SJSA1 (cell line): ENCODE data around the gene KRT84. TPM values are rescaled to one million over a fixed set of nuclear protein-coding genes. Genes with fewer than 3 reads are reported as not detected.

Experiments
- DNase-seq, 2 experiments: peaks; one replicate each; pipeline ENCODE4 v3.0.0-alpha.2; 2015 to 2020; ENCODE audit warnings: low spot score in 2 of 2, low read depth in 1 of 2
- H3K27ac ChIP-seq: fragments of 250-450 bp; sonication (Bioruptor Pico); 2 replicates; pipeline ENCODE4 v1.5.1; 2020; ENCODE audit warnings: mild to moderate bottlenecking, moderate library complexity
- H3K27me3 ChIP-seq: fragments of 250-450 bp; sonication (Bioruptor Pico); replicated peaks from 2 replicates; pipeline ENCODE4 v1.5.1; 2020; ENCODE audit warnings: mild to moderate bottlenecking, moderate library complexity
- H3K36me3 ChIP-seq: fragments of 250-450 bp; sonication (Bioruptor Pico); 2 replicates; pipeline ENCODE4 v1.5.1; 2020; ENCODE audit warnings: mild to moderate bottlenecking
- H3K4me1 ChIP-seq: fragments of 250-450 bp; sonication (Bioruptor Pico); replicated peaks from 2 replicates; pipeline ENCODE4 v1.6.1; 2021; ENCODE audit warnings: mild to moderate bottlenecking
- H3K4me3 ChIP-seq: fragments of 250-450 bp; sonication (Bioruptor Pico); 2 replicates; pipeline ENCODE4 v1.5.1; 2020; ENCODE audit warnings: mild to moderate bottlenecking
- H3K9me3 ChIP-seq: fragments of 250-450 bp; sonication (Bioruptor Pico); replicated peaks from 2 replicates; pipeline ENCODE4 v1.5.1; 2020; ENCODE audit warnings: mild to moderate bottlenecking
- total RNA-seq: library from RNA; depleted of rRNA; stranded (reverse); fragments of >200 nt; shearing (Covaris generic); gene quantifications from 2 replicates; pipeline ENCODE4 v1.2.3, GENCODE V29; 2014

Gene KRT84
- total RNA-seq, 1 experiment from 2014 or later: not detected

DNA sequence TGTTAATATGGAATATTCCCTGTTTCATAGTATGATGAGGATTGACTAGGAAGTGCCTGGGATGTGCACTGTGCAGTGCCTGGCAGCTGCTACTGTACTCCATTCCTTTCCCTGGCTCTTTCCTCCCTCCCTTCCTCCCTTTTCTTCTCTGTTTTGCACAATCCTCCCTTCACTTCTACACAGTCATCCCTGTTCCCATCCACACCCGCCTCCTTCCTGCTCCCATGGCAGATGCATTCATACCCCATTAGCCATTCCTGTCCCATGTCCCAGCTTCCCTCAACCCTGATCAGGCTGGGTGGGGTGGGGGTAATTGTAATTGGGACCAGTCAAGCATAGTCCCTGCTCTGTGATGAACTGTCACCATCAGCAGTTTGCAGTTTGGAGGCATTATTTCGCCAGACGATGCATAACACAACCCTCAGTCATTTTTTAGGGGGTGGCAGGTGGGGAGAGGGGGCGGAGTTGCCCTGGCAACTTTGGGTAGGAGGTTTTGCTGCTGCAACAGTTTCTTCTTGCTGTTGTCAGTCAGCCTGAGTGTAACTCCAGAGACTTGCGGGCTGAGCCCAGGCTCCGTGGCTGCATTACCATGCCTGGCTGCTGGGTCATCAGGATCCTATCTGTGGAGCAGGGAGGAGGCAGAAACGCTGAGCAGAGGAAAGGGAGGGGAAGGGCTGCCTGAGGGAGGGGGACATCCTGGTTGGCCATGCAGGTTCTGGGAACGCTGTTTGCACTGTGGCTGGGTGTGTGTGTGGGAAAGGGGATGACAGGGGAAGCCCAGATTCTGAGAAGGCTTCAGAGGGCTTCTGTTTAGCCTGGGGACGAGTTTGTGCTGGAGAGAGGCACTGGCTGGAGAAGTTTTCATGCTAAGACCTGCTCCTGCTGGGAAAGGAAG is 4.1 kb upstream of the KRT84 start:
- Histone ChIP-seq H3K27me3 (peaks cover 29% of the 10 kb centered on the region; the same call in 1 of the 2 replicates), H3K4me1 (no peaks in the 10 kb centered on the region), H3K27ac (no peak overlapping the region), H3K36me3 (no peaks in the 10 kb centered on the region), H3K4me3 (no peak overlapping the region), H3K9me3 (no peaks in the 10 kb centered on the region)
- no peak for DNase-seq

GRCh38 chr12:52387859-52388258 is 2.4 kb upstream of the KRT84 start:
- Histone ChIP-seq H3K27ac (no peak overlapping the region), H3K36me3 (no peaks in the 10 kb centered on the region), H3K9me3 (no peaks in the 10 kb centered on the region), H3K27me3 (peaks cover 38% of the 10 kb centered on the region), H3K4me1 (no peaks in the 10 kb centered on the region), H3K4me3 (no peak overlapping the region)
- no peak for DNase-seq

DNA sequence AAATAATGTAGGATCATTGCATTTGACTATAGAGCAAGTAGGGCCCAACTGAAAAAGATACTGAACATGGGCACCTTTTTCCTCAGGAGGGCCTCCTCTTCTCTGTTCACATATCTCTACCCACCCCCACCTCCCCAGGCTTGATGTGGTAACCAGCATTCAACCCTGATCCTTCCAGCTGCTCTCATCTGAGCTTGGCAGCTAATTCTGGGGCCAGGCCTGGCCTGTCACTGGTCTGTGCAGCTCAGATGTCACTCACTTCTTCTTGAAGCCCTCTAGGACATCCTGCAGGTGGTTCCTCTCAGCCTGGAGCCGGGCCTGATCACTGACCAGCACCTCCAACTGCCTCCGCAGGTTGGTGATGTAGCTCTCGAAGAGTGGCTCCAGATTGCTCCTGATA is 2.1 kb downstream of the KRT84 start:
- no peak overlapping the region for H3K27ac ChIP-seq
- no peaks in the 10 kb centered on the region for H3K4me1 ChIP-seq
- peaks cover 42% of the 10 kb centered on the region for H3K27me3 ChIP-seq
- DNase-seq: no peak
- no peaks in the 10 kb centered on the region for H3K36me3 ChIP-seq
- H3K9me3 ChIP-seq: no peaks in the 10 kb centered on the region
- no peak overlapping the region for H3K4me3 ChIP-seq

DNA sequence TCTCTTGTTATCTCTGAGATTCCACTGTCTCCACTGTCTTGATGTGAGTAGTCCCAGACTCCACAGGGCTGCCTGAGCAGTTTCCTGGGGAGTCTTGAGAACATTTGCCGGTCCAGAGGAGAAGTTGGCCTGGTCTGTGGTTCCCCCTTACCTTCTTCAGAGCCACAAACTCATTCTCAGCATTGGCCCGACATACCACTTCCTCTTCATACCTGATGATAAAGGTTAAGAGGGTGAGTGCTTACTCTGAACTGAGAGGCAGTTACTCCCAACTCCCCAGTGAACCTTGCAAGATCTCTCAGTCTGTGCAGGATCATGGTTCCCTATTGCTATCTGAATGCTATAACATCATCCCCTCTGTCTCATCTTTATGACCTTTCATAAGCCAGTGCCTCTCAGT is 2.6 kb downstream of the KRT84 start:
- Histone ChIP-seq H3K4me3 (no peak overlapping the region), H3K27me3 (peaks cover 39% of the 10 kb centered on the region), H3K4me1 (no peaks in the 10 kb centered on the region), H3K9me3 (no peaks in the 10 kb centered on the region), H3K27ac (no peak overlapping the region), H3K36me3 (no peaks in the 10 kb centered on the region)
- no peak for DNase-seq

GRCh38 chr12:52381206-52381605 is 4.2 kb downstream of the KRT84 start:
- Histone ChIP-seq H3K27me3 (peaks cover 25% of the 10 kb centered on the region), H3K27ac (no peak overlapping the region), H3K4me3 (no peak overlapping the region), H3K4me1 (no peaks in the 10 kb centered on the region), H3K9me3 (no peaks in the 10 kb centered on the region), H3K36me3 (no peaks in the 10 kb centered on the region)
- no peak for DNase-seq

DNA sequence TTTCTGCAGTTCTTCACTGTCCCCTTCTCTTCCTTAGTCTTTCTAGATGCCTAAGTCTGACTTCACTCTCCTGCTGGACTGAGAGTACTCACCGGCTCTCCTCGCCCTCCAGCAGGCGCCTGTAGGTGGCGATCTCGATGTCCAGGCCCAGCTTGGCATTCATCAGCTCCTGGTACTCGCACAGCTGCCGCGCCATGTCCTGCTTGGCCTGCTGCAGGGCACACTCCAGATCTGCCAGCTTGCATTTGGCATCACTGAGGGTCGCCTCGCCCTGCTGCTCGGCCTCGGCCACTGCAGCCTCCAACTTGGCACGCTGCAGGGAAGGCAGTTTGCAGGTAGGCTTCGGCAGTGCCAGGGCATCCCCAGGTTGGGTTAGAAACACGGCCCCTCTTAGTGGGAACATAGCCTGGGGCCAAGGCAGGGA is 5.2 kb downstream of the KRT84 start:
- Histone ChIP-seq H3K9me3 (no peaks in the 10 kb centered on the region), H3K36me3 (no peaks in the 10 kb centered on the region), H3K27ac (no peak overlapping the region), H3K4me3 (no peak overlapping the region), H3K27me3 (peaks cover 25% of the 10 kb centered on the region), H3K4me1 (no peaks in the 10 kb centered on the region)
- no peak for DNase-seq

GRCh38 chr12:52379536-52379935 is 5.9 kb downstream of the KRT84 start:
- peaks cover 25% of the 10 kb centered on the region for H3K27me3 ChIP-seq
- H3K9me3 ChIP-seq: no peaks in the 10 kb centered on the region
- no peaks in the 10 kb centered on the region for H3K4me1 ChIP-seq
- no peaks in the 10 kb centered on the region for H3K36me3 ChIP-seq
- no peak for DNase-seq
- no peak overlapping the region for H3K4me3 ChIP-seq
- H3K27ac ChIP-seq: no peak overlapping the region

- Histone ChIP-seq H3K27ac (no peak overlapping the region), H3K4me1 (no peaks in the 10 kb centered on the region), H3K9me3 (no peaks in the 10 kb centered on the region), H3K4me3 (no peak overlapping the region), H3K27me3 (peaks cover 17% of the 10 kb centered on the region), H3K36me3 (no peaks in the 10 kb centered on the region)
- no peak for DNase-seq
These were observed 7.4 kb downstream of the KRT84 start for GRCh38 chr12:52378091-52378490.

GRCh38 chr12:52377266-52377665 is 8.2 kb downstream of the KRT84 start:
- H3K27me3 ChIP-seq: peaks cover 11% of the 10 kb centered on the region

DNA sequence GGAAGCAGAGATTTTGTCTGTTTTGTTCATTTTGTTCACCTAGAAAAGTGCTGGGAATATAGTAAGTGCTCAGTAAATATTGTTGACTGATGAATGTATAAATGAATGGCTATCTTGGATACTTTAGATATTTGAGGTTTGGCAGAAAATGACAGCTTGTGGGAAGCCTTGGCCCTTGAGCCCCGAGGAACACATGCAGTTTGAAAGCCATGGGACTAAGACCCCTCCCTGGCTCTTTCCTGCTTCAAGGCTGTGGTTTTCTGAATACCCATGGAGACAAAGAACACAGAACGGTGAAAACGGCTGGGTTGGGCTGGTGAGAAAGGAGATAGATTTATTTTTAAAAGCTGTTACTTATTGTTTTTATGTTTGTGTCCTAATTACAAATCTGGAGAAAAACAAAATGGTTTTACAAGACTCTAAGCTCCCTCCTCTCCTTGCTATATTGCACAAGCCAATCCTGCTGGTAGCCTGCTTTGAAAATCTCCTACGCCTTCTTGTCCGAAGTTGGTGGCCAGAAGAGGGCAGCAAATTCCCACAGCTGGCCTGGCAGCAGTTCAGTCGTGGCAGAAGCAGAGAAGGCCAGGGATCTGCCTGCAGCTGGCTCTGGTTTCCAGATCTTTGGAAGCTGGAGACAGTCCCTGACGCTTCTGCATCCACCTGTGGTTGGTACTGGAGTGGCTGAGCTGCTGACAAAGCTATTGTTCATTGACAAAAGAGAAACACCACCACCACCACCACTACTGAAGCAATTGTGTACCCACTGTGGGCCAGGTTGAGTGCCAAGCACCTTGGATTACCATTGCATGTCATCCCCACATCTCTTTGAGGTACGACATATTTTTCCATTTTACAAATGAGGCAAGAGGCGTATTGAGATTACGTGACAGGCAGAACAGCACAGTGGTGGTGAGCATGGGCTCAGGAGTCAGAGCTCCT is 13.0 kb downstream of the KRT84 start:
- no peaks in the 10 kb centered on the region for H3K4me1 ChIP-seq
- DNase-seq: peak; percentile 66 to 70
- no peak overlapping the region for H3K27ac ChIP-seq

More at GRCh38 chr12:52377266-52377665, 8.2 kb downstream of the KRT84 start:
- Histone ChIP-seq H3K4me3 (no peak overlapping the region), H3K27ac (no peak overlapping the region), H3K9me3 (no peaks in the 10 kb centered on the region), H3K4me1 (no peaks in the 10 kb centered on the region), H3K36me3 (no peaks in the 10 kb centered on the region)
- DNase-seq: no peak

GRCh38 chr12:52371716-52372115 is 13.7 kb downstream of the KRT84 start:
- Histone ChIP-seq H3K9me3 (no peaks in the 10 kb centered on the region), H3K27me3 (no peaks in the 10 kb centered on the region), H3K36me3 (no peaks in the 10 kb centered on the region), H3K4me1 (no peaks in the 10 kb centered on the region), H3K27ac (no peak overlapping the region), H3K4me3 (no peak overlapping the region)
- DNase-seq: no peak

More for the DNA sequence above, 13.0 kb downstream of the KRT84 start:
- H3K4me3 ChIP-seq: no peak overlapping the region
- H3K9me3 ChIP-seq: no peaks in the 10 kb centered on the region
- no peaks in the 10 kb centered on the region for H3K36me3 ChIP-seq
- no peaks in the 10 kb centered on the region for H3K27me3 ChIP-seq

DNA sequence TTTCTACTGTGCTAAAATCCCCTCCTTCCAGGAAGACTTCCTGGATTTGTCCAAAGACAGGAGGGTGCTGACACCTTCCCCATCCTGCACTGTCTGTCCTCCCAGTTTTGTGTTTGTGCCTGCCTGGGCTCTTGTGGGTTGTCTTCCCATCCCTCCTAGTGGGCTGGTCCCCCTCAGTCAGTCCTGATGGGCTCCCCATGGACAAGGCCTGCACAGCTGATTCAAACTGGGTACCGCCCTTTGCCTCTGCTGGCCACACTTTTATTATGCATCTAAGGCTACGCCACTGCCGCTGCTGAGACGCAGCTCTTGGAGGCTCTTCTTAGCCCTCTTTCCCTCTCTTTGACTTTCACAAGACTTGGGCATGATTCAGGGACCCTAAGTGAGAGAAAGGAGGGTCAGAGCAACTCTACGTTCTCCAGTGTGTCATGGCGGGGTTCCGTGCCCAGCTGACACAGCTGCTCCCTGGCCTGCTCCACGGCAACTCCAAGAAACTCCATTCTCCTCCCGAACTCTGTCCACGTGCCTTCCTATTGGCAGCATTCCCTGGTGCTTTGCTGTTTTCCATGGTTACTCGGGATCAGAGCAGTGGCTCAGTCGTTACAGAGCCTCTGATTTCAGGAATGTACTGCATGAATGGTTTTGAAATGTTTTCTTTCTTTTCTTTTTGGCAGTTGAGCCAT is 14.4 kb downstream of the KRT84 start:
- no peak for DNase-seq
- Histone ChIP-seq H3K36me3 (no peaks in the 10 kb centered on the region), H3K9me3 (no peaks in the 10 kb centered on the region), H3K4me1 (no peaks in the 10 kb centered on the region), H3K27ac (no peak overlapping the region), H3K4me3 (no peak overlapping the region), H3K27me3 (no peaks in the 10 kb centered on the region)

DNA sequence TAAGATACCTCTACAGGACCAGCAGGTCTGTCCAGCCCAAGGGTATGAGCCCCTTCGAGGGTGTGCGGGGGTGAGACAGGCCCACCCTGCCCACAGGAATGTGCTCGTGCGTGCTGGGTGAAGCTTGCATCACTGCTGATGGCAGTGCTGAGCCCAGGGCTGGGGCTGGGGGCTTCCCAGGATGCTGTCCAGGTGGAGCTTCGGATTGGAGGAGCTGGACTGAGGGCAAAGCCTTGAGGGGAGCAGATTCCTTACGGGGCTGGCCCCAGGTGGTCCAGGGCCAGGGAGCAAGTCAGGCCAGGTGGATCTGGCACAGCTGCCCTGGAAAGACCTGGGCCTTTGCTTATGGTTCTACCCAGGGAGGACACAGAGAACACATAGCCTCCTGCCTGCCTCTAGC is 15.6 kb downstream of the KRT84 start:
- DNase-seq: no peak
- H3K36me3 ChIP-seq: no peaks in the 10 kb centered on the region

More for the DNA sequence above, 15.6 kb downstream of the KRT84 start:
- no peak overlapping the region for H3K4me3 ChIP-seq
- H3K27me3 ChIP-seq: no peaks in the 10 kb centered on the region; the same call in 1 of the 2 replicates
- H3K9me3 ChIP-seq: no peaks in the 10 kb centered on the region
- no peaks in the 10 kb centered on the region for H3K4me1 ChIP-seq
- no peak overlapping the region for H3K27ac ChIP-seq
